C4-2B (cell line): ENCODE data around the gene MEF2C.

Experiments used
- H3K27ac ChIP-seq: fragments of 450-650 bp; 2 replicates; pipeline ENCODE4 v1.5.1; 2017
- CTCF ChIP-seq: fragments of 450-650 bp; conservative IDR thresholded peaks from 2 replicates; pipeline ENCODE4 v1.5.1; 2017; ENCODE audit warnings: mild to moderate bottlenecking
- ZFX ChIP-seq: fragments of 450-650 bp; IDR thresholded peaks from 2 replicates; pipeline ENCODE4 v1.6.1; 2017

The MEF2C gene

GRCh38 chr5:88732862-88733261 is 150.1 kb downstream of the MEF2C start:
- TF ChIP-seq CTCF (no peak), ZFX (no peak)
- H3K27ac ChIP-seq = no peak overlapping the region

- no peak overlapping the region for H3K27ac ChIP-seq
- TF ChIP-seq ZFX (no peak), CTCF (no peak)
Measured at GRCh38 chr5:88732181-88732633, 150.8 kb downstream of the MEF2C start.

- TF ChIP-seq ZFX (no peak), CTCF (peak; percentile 61)
- no peak overlapping the region for H3K27ac ChIP-seq
Measured at GRCh38 chr5:88729829-88730182, 153.2 kb downstream of the MEF2C start.

- H3K27ac ChIP-seq = no peak overlapping the region
- no peak for TF ChIP-seq ZFX
- peak; percentile 86 for TF ChIP-seq CTCF
Measured at GRCh38 chr5:88729084-88729828, 153.7 kb downstream of the MEF2C start.

GRCh38 chr5:88727705-88728313 is 155.2 kb downstream of the MEF2C start:
- no peak overlapping the region for H3K27ac ChIP-seq
- TF ChIP-seq CTCF (peak; percentile 75), ZFX (no peak)

GRCh38 chr5:88725454-88725853 is 157.5 kb downstream of the MEF2C start:
- TF ChIP-seq ZFX (no peak), CTCF (no peak)
- no peak overlapping the region for H3K27ac ChIP-seq

GRCh38 chr5:88724201-88724600 is 158.8 kb downstream of the MEF2C start:
- H3K27ac ChIP-seq = no peak overlapping the region
- no peak for TF ChIP-seq ZFX
- TF ChIP-seq CTCF = peak; percentile 72
